Left renal cortex interstitium (tissue), 4 donors: ENCODE results near the gene BCAT1. TPM values are rescaled to one million over a fixed set of nuclear protein-coding genes. Genes with fewer than 3 reads are reported as not detected.
"Not testable (repeated sequence)": the region's sequence is repeated elsewhere in the genome, so short reads cannot be mapped to it uniquely, and the experiment has no call there.

Experiments
- DNase-seq, 4 donors: peaks; one replicate each; pipeline ENCODE4 v3.0.0-alpha.2; 2013; ENCODE audit warnings: low read depth in 4 of 4, low spot score in 2 of 4, missing footprints in 1 of 4
- polyA plus RNA-seq, 4 donors: library from polyadenylated mRNA; unstranded; fragments of 120-200 nt; gene quantifications; one replicate each; pipeline ENCODE4 v1.2.1, GENCODE V29; 2013; ENCODE audit not compliant: insufficient read length in 4 of 4

Gene BCAT1
- polyA plus RNA-seq, 4 donors: 45.1 to 47.8 (median 46.8) TPM

DNA sequence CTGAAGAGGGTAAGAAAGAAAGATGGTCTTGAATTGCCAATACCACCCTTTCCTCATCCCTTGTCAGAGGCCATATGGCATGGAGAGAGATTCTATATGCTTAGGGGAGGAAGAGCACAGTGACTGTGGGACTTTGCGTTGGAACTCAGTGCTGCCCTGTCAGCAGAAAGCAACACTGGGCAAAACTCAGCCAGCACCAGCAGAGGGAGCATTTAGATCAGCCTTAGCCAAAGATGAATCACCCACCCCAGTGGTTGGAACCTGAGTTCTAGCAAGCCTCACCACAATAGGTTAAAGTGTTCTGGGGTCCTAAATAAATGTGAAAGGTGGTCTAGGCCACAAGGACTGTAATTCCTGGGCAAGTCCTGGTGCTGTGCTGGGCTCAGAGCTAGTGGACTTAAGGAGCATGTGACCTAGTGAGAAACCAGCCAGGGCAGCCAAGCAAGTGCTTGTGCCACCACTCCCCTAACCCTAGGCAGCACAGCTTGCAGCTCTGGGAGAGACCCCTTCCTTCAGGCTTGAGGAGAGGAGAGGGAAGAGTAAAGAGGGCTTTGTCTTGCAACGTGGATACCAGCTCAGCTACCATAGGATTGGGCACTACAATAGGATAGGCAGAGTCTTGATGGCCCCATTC is 11.4 kb upstream of the BCAT1 start:
- no peak for DNase-seq

DNA sequence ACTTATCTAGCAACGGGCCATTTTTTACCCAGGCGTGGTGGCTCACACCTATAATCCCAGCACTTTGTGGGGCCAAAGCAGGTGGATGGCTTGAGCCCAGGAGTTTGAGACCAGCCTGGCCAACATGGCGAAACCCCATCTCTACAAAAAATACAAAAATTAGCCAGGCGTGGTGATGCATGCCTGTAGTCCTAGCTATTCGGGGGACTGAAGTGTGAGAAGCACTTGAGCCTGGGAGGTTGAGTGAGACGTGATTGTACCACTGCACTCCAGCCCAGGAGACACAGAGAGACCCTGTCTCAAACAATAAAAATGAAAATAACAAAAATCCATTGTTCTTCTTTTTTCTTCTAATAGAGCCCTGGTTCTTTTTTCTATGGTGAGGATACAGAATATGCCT is 7.5 kb upstream of the BCAT1 start:
- not testable (repeated sequence) for DNase-seq

DNA sequence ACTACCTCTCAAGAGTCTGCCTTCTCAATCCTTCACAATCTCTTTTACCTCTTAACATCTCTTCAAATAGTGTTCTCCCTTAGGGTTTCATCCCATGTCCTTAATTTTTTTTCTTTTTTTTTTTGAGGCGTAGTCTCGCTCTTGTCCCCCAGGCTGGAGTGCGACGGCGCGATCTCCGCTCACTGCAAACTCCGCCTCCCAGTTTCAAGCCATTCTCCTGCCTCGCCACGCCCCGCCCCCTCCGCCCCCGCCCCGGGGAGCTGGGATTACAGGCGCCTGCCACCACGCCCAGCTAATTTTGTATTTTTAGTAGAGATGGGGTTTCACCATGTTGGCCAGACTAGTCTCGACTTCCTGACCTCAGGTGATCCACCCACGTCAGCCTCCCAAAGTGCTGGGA is 7.0 kb upstream of the BCAT1 start:
- no peak for DNase-seq

DNA sequence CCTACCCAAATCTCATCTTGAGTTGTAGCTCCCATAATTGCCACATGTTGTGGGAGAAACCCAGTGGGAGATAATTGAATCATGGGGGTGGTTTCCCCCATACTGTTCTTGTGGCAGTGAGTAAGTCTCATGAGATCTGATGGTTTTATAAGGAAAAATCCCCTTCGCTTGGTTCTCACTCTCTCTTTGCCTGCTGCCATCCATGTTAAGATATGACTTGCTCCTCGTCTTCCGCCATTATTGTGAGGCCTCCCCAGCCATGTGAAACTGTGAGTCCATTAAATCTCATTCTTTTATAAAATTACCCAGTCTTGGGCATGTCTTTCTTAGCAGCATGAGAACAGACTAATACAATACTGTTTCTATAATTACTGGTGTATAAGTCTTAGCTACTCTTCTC is 6.5 kb upstream of the BCAT1 start:
- DNase-seq: no peak

DNA sequence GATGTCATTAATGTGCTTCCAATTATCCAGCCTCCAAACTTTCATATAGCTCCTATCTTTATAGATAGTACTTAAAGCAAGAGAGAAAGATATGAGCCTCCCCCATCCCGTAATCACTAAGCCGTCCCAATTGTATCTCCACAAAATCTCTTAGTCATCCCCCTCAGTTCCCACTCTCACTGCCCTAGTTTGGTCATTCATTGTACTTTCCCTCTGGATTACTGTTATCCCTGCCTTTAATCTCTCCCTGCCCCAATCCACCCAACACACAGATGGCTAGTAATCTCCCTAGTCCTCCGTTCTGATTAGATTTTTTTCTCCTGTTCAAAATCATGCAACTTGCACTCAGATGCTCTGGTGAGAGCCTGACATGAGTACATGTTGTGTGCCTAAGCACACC is 5.4 kb upstream of the BCAT1 start:
- DNase-seq: no peak

DNA sequence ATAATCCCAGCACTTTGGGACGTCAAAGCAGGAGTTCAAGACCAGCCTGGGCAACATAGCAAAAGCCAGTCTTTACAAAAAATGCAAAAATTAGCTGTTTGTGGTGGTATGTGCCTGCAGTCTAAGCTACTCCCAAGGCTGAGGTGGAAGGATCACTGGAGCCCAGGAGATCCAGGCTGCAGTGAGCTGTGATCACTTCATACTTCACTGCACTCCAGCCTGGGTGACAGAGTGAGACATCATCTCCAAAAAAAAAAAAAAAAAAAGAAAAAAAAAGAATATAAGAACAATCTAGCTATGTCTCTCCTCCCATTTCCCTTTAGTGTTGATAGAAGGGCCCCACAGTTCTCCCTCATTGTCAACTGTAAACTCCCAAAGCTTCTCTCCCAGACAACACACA is 3.5 kb upstream of the BCAT1 start:
- DNase-seq: no peak

DNA sequence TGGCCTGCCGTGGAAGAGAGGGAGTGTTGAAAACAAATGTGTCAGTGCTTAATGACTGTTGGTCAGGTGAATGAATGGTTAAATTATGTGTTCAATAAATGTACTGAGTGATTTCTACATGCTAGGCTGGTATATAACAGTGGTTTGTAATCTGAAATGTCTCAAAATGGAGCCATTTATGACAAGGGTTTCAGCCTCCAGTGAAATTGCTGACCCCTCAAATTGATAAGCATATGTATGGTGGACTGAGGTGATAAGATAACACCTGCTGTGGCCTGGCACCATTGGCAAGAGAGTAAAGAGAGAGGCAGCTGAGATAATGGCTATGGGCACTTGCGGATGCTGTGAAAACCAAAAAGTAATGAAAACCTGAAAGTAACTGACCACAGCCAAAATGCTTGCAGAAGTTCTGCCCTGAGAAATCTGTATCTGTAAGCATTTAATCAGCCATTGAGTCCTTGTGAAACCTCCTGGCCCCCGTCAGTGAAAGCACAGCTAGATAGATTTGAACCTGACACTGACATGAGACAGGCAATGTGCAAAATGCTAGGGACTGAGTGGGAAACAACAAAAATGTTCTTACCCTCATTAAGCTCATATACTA is 1.4 kb upstream of the BCAT1 start:
- DNase-seq: no peak

DNA sequence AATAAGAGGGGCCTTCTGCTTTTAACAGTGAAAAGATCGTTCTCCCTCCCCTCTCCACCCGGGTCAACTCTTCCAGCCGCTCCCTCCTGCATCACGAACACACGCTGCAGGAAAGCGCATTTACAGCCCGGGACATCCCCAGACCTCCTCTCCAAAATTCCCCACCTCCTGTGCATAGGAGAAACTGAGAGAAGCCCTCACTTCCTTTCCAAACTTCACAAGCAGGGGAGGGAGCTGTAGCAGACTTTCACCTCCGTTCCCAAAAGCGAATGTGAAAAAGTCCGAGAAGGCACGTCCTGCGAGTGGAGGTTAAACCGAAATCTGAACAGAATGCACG is 513 bp downstream of the BCAT1 start:
- DNase-seq: peak in 3 of 4 donors; percentile 20 to 62 (median 28)

DNA sequence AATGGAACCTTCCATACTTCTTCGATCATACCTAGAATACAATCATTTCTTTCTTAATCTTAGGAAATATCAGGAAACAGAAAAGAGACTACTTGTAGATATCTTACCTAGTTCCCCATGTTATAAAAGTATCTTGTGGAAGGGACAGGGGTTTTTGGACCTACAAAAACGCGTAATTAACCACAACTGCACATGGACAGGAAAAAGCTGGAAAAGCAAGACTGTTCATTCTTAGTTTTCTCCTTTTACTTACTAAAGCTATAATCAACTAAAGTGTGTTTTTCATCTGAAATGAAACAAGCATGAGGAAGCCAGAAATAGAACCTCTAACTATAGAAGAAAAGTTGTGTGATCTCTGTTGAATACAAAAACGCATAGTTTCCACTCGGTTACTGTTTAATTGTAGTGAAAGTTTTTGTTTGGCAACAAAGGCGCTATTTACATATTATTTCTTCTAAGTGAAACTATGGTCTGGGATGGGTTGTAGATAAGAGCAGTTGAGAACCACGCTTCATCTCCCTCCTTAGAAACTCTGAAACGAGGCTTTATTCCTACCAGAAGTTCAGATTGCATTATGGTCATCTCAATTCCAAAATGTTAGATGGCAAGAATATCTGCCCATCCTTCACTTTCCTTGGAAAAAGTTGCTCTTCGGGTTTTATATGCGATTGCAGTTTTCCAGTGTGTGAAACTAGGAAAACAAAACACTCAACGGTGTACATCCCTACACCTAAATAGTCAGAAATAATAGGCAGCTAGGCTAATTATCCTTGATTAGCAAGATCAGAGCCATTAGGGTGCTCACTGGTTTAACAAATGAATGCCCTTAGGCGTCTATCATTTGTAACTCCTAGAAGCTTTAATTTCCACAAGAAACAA is 1.1 kb downstream of the BCAT1 start:
- DNase-seq: peak in 1 of 4 donors; percentile 13

DNA sequence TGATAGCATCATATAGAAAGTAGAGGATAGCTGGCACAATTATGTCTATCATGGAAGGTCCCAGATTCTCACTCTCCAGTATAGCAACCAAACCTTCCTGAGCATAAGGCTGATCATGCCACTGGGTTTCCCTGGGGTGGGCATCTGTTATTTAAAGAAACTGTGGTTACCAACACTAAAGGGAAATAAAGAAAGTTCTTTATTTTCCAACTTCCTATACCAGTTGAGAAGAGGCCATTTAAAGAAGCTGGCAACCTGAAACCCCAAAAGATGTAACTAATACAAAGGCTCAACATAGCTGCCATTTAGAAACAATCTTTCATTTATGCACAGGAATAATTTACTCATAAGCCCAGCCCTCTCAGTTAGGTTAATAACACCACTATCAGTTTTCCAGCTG is 3.1 kb downstream of the BCAT1 start:
- DNase-seq: no peak

DNA sequence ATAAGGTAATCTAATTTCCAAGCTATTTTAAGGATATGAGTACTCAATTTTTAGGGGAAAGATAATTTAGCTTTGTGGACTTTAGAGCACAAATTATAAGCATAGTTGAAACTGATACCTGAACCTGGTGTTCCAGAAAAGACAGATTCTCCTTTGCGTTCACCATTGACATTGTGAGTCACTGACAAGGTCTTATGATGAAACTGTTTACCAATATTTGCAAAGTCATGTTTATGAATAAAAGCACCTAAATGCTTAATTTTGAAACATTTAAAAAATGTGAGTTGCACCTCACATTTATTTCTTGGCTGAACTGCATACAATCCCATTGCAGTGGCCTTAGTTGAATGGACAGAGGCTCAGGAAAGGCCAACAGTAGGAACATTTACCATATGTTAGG is 3.9 kb downstream of the BCAT1 start:
- DNase-seq: no peak

DNA sequence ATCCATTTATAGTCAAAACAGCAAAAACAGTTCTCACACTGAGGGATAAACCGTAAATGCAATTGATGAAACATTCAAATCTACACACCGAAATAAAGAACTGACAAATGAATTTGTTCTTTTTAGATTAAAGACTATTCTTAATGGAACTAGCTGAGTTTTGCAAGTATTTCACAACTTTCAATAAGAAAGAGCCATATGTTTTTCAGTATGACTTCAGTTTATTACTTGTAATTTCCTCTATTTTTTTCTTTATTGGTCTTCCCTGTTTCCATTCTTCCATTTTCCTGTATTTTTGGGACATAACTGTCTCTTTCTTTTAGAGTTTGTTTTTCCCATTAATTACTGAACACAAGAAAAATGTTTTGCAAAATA is 4.3 kb downstream of the BCAT1 start:
- no peak for DNase-seq

DNA sequence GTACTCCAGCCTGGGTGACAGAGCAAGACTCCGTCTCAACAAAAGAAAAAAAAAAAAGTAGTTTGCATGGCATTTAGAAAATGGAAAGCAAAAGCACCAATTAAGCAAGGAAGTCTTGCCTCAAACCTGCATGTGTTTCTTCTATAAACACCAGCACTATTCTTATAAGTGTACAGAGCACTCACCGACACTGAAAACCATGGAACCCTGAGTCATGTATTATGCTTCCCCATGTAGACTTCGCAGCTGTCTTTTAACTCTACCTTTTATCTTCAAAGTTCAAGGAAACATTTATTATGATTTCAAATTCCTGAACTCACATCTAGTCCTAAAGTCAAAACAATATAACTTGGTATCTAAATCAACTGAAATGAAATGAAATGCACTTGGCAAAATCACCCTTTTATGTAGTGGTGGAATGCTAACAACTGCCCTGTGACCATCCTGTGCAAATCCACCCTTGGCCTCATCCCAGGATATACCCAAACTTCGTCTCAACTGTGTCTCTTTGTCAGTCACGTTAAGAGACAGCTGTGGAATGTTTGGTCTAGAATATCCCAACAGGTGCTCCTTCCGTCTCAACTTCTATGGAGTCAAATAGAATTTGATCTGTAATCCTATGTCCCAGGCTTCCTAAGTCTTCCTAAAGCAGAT is 4.8 kb downstream of the BCAT1 start:
- no peak for DNase-seq

DNA sequence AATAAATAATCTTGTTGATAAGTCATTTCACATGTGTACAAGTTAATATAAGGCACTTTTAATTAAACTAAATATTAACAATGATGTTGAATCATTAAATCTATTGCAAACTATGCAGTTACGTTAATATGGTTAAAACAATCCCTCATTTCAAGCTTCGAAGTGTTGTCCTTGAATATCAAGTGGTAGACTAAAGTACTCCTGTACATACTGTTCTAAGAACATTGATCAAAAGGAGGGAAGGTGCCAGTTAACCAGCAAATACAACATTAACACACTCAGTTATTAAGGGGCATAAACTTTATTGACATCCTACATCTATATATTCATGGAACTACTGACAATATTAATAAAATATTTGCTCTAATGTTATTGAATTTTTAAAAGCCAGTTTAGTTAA is 8.7 kb downstream of the BCAT1 start:
- no peak for DNase-seq

DNA sequence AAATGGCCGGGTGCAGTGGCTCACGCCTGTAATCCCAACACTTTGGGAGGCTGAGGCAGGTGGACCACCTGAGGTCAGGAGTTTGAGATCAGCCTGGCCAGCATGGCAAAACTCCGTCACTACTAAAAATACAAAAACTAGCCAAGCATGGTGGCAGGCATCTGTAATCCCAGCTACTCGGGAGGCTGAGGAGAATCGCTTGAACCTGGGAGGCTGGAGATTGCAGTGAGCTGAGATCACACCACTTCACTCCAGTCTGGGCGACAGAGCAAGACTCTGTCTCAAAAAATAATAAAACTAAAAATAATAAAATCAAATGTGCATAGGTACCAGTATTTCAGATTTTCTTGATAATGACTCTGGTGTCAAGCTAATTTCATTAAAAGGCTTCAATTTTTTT is 9.3 kb downstream of the BCAT1 start:
- DNase-seq: not testable (repeated sequence)

DNA sequence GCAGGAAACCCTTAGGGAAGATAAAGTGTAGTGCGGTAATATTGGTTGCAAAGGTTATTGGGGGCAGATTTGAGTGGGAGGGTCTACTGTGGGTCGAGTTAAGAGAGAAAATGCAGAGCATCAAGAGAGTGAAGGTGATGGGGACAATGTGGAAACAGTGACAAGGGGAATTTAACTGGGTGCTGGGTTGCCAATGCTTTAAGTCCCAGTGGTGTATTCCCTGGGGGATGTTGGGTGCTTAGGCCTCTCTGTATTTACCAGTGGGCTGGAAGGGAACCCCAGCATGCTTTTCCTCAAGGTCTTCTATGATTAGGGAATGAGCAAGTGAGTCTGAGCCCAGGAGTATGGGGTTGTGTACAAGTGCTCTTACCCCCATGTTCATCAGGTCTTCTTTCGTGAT is 10.6 kb downstream of the BCAT1 start:
- no peak for DNase-seq

DNA sequence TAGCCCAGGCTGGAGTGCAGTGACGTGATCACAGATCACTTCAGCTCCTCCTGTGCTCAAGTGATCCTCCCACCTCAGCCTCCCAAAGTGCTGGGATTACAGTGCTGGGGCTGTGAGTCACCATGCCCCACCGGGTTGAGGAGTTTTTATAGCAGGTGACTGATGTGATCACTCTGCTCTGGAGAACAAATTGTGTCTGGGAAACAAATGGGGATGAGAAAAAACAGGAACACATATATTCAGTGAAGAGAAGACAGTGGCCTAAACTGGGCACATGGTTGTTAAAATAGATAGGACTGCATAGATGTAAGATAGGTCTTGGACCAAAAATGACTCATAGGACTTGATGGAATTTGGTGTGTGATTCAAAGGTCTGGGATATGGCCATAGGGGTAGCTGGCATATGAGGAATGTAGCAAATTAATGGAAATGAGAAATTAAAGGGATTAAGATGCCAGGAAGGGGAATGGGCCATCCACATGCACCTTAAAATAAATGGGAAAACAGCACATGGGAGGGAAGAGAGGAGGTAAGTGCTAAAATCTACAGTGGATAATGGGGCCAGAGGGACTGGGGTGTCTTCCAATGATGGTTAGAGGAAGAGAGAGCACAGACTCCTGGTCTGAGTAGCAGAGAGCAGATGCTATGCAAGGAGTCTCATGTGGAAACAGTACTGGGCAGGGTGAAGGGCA is 11.2 kb downstream of the BCAT1 start:
- no peak for DNase-seq

DNA sequence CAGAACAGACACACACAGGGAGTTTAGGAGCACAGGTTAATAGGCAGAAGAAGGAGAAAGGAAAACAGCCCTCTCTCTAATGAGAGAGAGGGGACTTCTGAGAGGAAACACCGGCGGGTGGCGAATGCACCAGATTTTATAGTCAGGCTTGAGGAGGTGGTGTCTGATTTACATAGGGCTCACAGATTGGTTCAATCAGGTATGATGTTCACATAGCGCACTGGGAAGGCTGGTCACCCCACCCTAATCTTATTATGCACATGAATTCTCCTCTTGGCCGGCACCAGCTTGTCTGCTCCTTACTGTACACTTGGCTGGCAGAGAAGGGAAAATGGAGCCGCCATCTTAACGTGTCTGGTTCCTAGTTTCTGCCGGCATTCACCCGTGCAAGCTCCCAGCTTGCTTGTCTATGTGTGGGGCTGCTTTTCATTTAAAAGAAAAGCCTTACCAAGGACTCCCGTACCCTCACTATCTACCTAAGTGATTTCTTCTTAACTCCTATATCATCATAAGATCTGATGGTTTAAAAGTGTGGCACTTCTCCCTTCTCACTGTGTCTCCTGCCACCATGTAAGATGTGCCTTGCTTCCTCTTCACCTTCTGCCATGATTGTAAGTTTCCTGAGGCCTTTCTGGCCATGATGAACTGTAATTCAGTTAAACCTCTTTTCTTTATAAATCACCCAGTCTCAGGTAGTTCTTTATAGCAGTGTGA is 15.1 kb downstream of the BCAT1 start:
- no peak for DNase-seq

DNA sequence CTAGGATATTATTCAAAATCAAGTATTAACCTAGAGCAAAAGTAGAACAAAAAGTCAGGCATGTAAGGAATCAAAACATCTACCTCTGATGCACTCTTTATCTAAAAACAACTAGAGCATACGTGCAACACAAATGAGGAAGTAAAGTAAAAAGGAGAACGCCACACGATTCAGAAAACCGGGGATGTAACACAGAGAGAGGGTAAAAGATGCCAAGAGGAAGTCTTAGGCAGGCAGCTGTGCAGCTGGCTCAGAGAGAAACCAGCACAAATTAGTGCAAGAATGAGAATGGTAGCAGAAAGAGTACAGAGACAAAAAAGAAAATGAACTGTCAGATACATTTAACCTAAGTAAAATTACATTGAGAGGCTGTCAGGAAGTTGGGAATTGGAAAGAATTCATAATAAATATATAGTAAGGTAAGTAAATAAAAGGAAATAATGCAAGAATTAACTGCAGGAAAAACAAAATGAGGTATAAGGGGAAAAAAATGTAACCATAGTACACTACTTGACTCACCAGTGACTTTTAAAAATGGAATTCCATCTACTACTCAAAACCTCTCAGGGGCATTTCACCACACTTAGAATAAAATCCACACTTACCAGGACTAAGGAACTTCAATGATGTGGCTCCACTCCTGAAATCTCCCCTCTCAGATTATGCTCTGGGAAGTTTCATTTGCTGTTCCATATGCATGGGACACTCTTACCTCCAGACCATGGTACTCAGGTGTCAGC is 17.1 kb downstream of the BCAT1 start:
- DNase-seq: no peak

DNA sequence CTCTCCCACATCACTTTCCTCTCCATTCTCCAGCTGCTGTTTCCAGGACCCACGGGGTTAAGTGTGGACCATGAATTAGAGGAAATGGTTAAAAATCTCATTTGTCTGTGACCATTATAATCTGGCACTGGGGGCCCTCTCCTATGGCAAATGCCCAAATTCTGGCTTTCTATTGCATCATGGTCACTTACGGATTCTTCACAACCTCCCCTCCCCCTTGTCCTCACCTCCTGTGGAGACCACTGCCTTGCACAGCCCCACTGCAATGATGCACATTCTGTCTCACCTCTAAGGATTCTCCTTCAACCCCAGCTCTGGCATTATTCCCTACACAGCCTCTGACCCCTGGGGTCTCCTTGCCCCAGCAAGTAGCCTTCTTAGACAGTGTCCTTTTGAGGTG is 18.9 kb downstream of the BCAT1 start:
- DNase-seq: no peak
